Body of pancreas (tissue), 4 donors: ENCODE measurements around the gene MYO5A. TPM values are rescaled to one million over a fixed set of nuclear protein-coding genes. Genes with fewer than 3 reads are reported as not detected.
"Not testable (repeated sequence)": the region's sequence is repeated elsewhere in the genome, so short reads cannot be mapped to it uniquely, and the experiment has no call there.

ENCODE experiments used
- ATAC-seq: fragments of 150-250 bp; one replicate; pipeline ENCODE4 v1.9.1; 2016
- DNase-seq, 4 donors: peaks; one replicate each; pipeline ENCODE4 v3.0.0-alpha.2; 2019
- H3K27ac ChIP-seq, 4 donors: fragments of 200-600 bp; sonication (generic); 1 replicate in 3 of 4; 2 replicates in 1 of 4; pipeline versions ENCODE4 v1.5.1 to v1.6.1; 2016 to 2019; ENCODE audit warnings: mild to moderate bottlenecking in 1 of 4, mixed read lengths in 1 of 4, moderate library complexity in 1 of 4
- H3K27me3 ChIP-seq, 2 donors: fragments of 200-600 bp; sonication (generic); one replicate each; pipeline ENCODE4 v1.6.0; 2016; ENCODE audit warnings: mild to moderate bottlenecking in 1 of 2
- H3K36me3 ChIP-seq, 2 donors: fragments of 200-600 bp; sonication (generic); replicated peaks in 1 of 2; 2 replicates each; pipeline ENCODE4 v1.5.1; 2016; ENCODE audit warnings: low read depth in 2 of 2; ENCODE audit not compliant: insufficient read depth in 1 of 2
- H3K4me1 ChIP-seq: fragments of 200-600 bp; sonication (generic); one replicate; pipeline ENCODE4 v1.6.0; 2016
- H3K4me3 ChIP-seq, 2 donors: fragments of 200-600 bp; sonication (generic); 1 replicate in 1 of 2; 2 replicates in 1 of 2; pipeline ENCODE4 v1.5.1; 2016 to 2019
- H3K9me3 ChIP-seq, 3 donors: fragments of 200-600 bp; sonication (generic); 1 replicate in 2 of 3; 2 replicates in 1 of 3; pipeline ENCODE4 v1.5.1; 2016
- POLR2A ChIP-seq, 3 donors: fragments of 450-650 bp; IDR thresholded peaks; one replicate each; pipeline ENCODE4 v1.6.1; 2016; ENCODE audit warnings: antibody characterized with exemption in 3 of 3, mild to moderate bottlenecking in 2 of 3
- WGBS, 2 donors: methylation state at CpG; one replicate each; pipeline ENCODE4 v1.1.5; 2017; 5-methylcytosine and 5-hydroxymethylcytosine counted together
- intact Hi-C: fragments of 100-400 bp; cut with DNase I; formaldehyde crosslinking; loops from one replicate; pipeline ENCODE4 v1.15.1; 2023
- total RNA-seq, 2 donors: library from RNA; depleted of rRNA; stranded (reverse); fragments of >200 nt; gene quantifications; one replicate each; pipeline ENCODE4 v1.1.0, GENCODE V29; 2016
- TF ChIP-seq, protein P1 (sequence below), 7 experiments: fragments of 450-650 bp in 4 of 7; fragments of 200-600 bp in 3 of 7; sonication (generic) in 3 of 7; IDR thresholded peaks; one replicate each; pipeline ENCODE4 v1.5.1; 2016 to 2019; ENCODE audit warnings: antibody characterized with exemption in 7 of 7

The MYO5A gene
- total RNA-seq, 2 donors from 2014 or later: 8.2 to 11.9 TPM

DNA sequence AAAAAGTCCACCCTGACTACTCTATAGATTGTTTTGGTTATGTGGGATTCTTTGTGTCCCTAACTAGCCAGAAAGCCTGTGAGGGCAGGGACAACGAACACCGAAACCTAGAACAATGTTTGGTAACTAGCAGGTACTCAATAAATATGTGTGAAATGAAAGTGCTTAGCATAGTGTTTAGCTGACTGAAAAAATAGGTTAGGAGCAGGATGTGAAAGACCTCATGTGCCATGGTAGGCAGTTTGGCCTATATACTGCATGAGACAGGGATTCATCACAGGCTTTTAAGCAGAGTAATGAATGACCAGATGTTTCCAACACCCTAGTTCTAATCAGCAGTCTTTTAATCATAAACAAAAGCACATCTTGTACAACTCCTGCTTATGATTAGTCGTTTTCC lies 64.2 kb downstream of the MYO5A start:
- no peaks in the 10 kb centered on the region for H3K4me1 ChIP-seq
- ATAC-seq (no peak), DNase-seq (no peak)
- no peaks in the 10 kb centered on the region for H3K27me3 ChIP-seq
- peak overlapping the region in 1 of 4 donors; percentile 13 for H3K27ac ChIP-seq
- H3K9me3 ChIP-seq: no peaks in the 10 kb centered on the region
- no peaks in the 10 kb centered on the region for H3K36me3 ChIP-seq
- 61 to 69% methylated on average over 3 of the region's 3 CpGs for WGBS, 2 donors
- no peak overlapping the region for H3K4me3 ChIP-seq
- TF ChIP-seq, protein P1, sequence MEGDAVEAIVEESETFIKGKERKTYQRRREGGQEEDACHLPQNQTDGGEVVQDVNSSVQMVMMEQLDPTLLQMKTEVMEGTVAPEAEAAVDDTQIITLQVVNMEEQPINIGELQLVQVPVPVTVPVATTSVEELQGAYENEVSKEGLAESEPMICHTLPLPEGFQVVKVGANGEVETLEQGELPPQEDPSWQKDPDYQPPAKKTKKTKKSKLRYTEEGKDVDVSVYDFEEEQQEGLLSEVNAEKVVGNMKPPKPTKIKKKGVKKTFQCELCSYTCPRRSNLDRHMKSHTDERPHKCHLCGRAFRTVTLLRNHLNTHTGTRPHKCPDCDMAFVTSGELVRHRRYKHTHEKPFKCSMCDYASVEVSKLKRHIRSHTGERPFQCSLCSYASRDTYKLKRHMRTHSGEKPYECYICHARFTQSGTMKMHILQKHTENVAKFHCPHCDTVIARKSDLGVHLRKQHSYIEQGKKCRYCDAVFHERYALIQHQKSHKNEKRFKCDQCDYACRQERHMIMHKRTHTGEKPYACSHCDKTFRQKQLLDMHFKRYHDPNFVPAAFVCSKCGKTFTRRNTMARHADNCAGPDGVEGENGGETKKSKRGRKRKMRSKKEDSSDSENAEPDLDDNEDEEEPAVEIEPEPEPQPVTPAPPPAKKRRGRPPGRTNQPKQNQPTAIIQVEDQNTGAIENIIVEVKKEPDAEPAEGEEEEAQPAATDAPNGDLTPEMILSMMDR (IDR thresholded peaks at IDR 0.05): no peak
- no peak for TF ChIP-seq POLR2A (IDR thresholded peaks at IDR 0.05)
- intact Hi-C loops: no loop called here

DNA sequence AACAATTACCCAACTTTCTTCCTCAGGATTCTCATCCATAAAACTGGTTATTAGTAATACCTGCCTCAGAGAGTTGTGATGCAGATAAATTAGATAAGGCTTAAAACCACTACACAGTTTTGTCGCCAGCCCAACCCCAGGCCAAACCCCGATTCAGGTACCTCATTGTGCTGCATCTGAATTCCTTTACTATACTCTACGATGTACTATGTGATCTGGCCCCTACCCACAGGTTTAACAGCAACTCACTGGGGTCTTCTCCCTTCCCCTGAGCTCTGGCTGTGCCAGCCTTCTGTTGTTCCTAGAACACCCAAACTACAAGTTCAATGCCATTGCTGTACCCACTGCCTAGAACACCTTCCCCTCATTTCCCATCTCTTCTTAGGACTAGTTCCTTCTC lies 64.6 kb downstream of the MYO5A start:
- H3K36me3 ChIP-seq: no peaks in the 10 kb centered on the region
- H3K4me3 ChIP-seq: no peak overlapping the region
- H3K27ac ChIP-seq: peak overlapping the region in 1 of 4 donors; percentile 13
- intact Hi-C loops: no loop called here
- 94 to 96% methylated on average over 3 of the region's 3 CpGs for WGBS, 2 donors
- no peaks in the 10 kb centered on the region for H3K4me1 ChIP-seq
- H3K27me3 ChIP-seq: no peaks in the 10 kb centered on the region
- TF ChIP-seq, protein P1 (IDR thresholded peaks at IDR 0.05): no peak
- TF ChIP-seq POLR2A (IDR thresholded peaks at IDR 0.05): no peak
- ATAC-seq: no peak
- DNase-seq: no peak
- H3K9me3 ChIP-seq: no peaks in the 10 kb centered on the region

DNA sequence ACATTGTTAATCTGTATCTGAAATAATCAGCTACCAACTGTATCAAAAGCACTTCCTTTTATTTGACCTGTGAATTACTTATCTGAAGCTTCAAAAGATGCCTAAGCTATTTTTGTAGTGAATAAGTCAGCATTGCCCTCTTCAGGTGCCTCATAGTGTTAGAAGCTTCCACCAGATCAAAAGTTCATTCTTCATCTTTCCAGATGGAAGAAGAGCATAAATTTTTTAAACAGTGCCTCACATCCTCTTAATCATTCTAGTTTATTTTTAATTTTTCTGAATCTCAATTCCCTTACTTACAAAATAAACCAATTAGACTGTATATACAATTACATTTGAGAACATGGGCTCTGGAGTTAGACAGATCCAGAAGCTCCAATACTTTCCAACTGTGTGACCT lies 65.0 kb downstream of the MYO5A start:
- Histone ChIP-seq H3K36me3 (no peaks in the 10 kb centered on the region), H3K27me3 (no peaks in the 10 kb centered on the region), H3K9me3 (no peaks in the 10 kb centered on the region), H3K4me3 (no peak overlapping the region), H3K4me1 (no peaks in the 10 kb centered on the region), H3K27ac (no peak overlapping the region)
- TF ChIP-seq, protein P1 (IDR thresholded peaks at IDR 0.05): peak in 1 of 7 experiments; percentile 4
- no peak for TF ChIP-seq POLR2A (IDR thresholded peaks at IDR 0.05)
- DNase-seq (no peak), ATAC-seq (no peak)
- intact Hi-C loops: no loop called here

DNA sequence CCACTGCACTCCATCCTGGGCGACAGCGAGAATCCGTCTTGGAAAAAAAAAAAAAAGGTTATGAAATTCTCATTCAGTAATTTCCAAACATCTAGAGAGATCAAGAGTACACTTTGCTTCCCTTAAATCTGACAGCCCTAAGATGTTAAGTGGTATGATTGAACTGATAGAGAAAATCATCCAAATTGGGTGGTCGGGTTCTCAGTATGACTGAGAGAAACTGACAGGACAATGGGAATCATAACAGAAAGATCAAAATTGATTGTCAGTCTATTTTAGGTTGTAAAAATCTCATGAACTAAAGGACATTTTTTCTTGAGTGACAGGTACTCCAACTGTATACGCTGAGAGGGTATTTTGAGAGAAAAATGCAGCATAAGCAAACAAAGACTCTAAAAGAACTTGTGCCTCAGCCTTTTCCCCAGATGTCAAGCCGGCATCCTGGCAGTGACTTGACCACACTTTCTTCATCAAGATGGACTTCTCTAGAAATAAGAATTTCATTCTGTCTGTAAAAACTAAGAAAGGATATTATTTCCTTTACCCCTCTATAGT lies 65.8 kb downstream of the MYO5A start:
- Histone ChIP-seq H3K4me1 (no peaks in the 10 kb centered on the region), H3K4me3 (no peak overlapping the region), H3K36me3 (no peaks in the 10 kb centered on the region), H3K27ac (no peak overlapping the region), H3K9me3 (no peaks in the 10 kb centered on the region), H3K27me3 (no peaks in the 10 kb centered on the region)
- intact Hi-C loops: no loop called here
- TF ChIP-seq, protein P1 (IDR thresholded peaks at IDR 0.05): no peak
- TF ChIP-seq POLR2A (IDR thresholded peaks at IDR 0.05): no peak
- DNase-seq (no peak), ATAC-seq (no peak)
- 87 to 89% methylated on average over 6 of the region's 6 CpGs for WGBS, 2 donors

DNA sequence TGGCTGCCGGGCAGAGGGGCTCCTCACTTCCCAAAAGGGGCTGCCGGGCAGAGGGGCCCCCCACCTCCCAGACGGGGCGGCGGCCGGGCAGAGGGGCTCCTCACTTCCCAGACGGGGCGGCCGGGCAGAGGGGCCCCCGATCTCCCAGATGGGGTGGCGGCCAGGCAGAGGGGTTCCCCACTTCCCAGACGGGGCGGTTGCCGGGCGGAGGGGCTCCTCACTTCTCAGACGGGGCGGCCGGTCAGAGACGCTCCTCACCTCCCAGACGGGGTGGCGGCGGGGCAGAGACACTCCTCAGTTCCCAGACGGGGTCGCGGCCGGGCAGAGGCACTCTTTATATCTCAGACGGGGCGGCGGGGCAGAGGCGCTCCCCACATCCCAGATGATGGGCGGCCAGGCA lies 69.0 kb downstream of the MYO5A start:
- H3K27me3 ChIP-seq, H3K27ac ChIP-seq, intact Hi-C loops, H3K4me1 ChIP-seq, H3K36me3 ChIP-seq, DNase-seq, ATAC-seq, H3K4me3 ChIP-seq, H3K9me3 ChIP-seq: not testable (repeated sequence)
- WGBS, 2 donors: 83 to 94% methylated on average over 1 to 2 of the region's 31 CpGs

DNA sequence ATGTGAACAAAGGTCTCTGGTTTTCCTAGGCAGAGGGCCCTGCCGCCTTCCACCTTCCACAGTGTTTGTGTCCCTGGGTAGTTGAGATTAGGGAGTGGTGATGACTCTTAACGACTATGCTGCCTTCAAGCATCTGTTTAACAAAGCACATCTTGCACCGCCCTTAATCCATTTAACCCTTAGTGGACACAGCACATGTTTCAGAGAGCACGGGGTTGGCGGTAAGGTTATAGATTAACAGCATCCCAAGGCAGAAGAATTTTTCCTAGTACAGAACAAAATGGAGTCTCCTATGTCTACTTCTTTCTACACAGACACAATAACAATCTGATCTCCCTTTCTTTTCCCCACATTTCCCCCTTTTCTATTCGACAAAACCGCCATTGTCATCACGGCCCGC lies 69.4 kb downstream of the MYO5A start:
- 82 to 83% methylated on average over 9 of the region's 9 CpGs for WGBS, 2 donors
- ATAC-seq: not testable (repeated sequence)

More for the DNA sequence above, 69.4 kb downstream of the MYO5A start:
- H3K4me1 ChIP-seq, H3K27ac ChIP-seq, DNase-seq, H3K27me3 ChIP-seq, H3K36me3 ChIP-seq, intact Hi-C loops, H3K9me3 ChIP-seq, H3K4me3 ChIP-seq: not testable (repeated sequence)
